NT2/D1 (cell line): ENCODE data around the gene DLK1.

ENCODE experiments used
- SUZ12 ChIP-seq: IDR thresholded peaks from 2 replicates; pipeline ENCODE4 v1.6.1; 2011; ENCODE audit not compliant: insufficient read length, insufficient read depth; ENCODE audit errors: extremely low read depth
- YY1 ChIP-seq: IDR thresholded peaks from 2 replicates; pipeline ENCODE4 v1.6.1; 2011; ENCODE audit not compliant: insufficient read length, insufficient read depth
- ZNF274 ChIP-seq: IDR thresholded peaks from 2 replicates; pipeline ENCODE4 v1.6.1; 2011; ENCODE audit warnings: mild to moderate bottlenecking, low read depth, low read length

DNA sequence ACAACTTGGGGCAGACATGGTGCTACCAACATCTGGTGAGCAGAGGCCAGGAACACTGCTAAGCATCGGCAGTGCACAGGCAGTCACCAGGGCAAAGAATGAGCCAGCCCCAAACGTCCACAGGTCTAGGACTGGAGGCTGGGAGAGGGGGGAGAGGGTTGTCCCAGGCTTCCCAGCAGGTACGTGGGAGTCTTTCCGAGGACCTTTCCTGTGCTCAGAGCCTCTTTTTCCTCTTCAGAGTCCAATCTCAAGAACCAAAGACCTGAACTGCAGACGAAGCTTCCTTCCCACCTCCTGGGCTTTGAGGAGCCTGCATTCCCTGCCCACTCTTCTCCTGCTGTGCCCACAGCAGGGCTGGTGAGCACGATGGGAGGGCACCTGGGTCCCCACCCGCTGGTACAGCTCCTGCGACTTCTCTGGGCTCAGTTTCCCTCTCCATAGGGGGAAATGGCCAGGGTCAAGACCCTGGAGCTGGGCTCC lies 48.7 kb downstream of the DLK1 start:
- TF ChIP-seq YY1: no peak
- no peak for TF ChIP-seq SUZ12
- no peak for TF ChIP-seq ZNF274
